Left kidney (tissue), 2 donors: ENCODE results near the gene HIVEP3. TPM values are rescaled to one million over a fixed set of nuclear protein-coding genes. Genes with fewer than 3 reads are reported as not detected.
"Not testable (repeated sequence)": the region's sequence is repeated elsewhere in the genome, so short reads cannot be mapped to it uniquely, and the experiment has no call there.

Experiments
- DNase-seq: peaks from one replicate; pipeline ENCODE4 v3.0.0-alpha.2; 2013
- polyA plus RNA-seq: library from polyadenylated mRNA; unstranded; fragments of 120-200 nt; gene quantifications from one replicate; pipeline ENCODE4 v1.2.1, GENCODE V29; 2013; ENCODE audit not compliant: insufficient read length

HIVEP3 gene
- polyA plus RNA-seq, 1 donor: 4.0 TPM

DNA sequence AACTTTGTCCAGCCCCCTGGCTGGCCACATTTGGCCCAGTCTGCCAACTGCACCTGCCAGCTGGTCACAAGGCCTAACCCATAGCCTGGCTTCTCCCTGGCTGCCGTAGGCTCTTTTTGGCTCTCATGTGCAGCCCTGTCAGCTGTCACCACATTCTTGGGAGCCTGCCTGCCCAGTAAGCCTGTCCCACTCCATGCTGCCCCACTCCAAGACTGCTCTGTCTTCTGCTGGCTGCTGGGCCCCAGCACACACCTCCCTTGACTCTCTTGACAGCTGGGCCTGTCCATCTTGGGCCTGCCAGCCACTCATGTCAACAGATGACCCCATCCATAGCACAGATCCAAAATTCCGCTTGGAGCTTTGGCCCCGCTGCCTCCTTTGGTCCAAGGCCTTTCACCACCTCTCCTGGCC, 360.0 kb downstream of the HIVEP3 start:
- DNase-seq: no peak

DNA sequence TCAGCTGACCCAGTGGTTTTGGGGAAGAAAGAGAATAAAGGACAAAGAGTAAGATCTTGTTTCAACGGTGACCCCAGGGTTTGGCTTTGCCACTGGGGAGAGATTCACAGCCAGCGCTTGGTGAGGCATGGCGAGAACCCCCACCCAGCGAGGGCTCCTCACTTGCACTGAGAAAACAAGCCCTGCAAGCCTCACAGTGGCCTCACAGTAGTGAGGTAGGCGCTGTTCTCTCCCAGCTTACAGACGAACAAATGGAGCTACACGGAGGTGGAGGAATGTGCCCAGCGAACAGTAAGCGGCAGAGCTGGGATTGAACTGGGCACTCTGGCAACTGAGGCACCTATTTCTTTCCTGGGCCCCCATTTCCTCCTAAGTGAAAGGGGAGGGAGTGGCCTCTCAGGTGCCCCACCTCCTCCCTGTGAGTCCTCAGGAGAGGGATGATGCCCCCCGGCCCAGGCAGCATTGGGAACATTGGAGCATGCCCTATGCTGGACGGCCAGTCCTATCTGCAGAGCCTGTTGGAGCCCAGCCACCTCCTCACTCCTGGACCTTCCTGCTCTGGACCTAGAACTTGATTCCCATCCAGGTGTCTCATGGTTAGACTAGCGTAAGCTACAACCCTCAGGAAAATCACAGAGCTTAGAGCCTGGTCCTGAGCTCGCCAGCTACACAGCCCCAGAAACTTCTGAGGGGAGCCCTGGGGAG, 360.8 kb downstream of the HIVEP3 start:
- DNase-seq: no peak

GRCh38 chr1:41554746-41555145, 364.0 kb downstream of the HIVEP3 start:
- DNase-seq: not testable (repeated sequence)

GRCh38 chr1:41547781-41548560, 370.8 kb downstream of the HIVEP3 start:
- no peak for DNase-seq

GRCh38 chr1:41547336-41547735, 371.4 kb downstream of the HIVEP3 start:
- no peak for DNase-seq

DNA sequence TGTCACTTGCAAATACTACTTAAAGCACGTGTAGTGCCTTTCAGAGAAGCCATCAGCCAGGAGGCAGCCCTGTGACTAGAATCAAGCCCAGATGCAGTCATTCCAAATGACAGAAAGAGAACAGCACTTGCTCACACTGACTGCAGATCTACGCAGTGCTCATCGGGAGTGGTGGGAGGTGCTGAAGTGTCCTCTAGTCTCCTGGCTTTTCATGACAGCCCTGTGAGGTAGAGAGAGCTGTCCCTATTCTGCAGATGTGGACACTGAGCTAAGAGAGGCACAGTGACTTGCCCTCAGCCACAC, 371.9 kb downstream of the HIVEP3 start:
- DNase-seq: no peak

GRCh38 chr1:41545996-41546832, 372.5 kb downstream of the HIVEP3 start:
- DNase-seq: no peak

DNA sequence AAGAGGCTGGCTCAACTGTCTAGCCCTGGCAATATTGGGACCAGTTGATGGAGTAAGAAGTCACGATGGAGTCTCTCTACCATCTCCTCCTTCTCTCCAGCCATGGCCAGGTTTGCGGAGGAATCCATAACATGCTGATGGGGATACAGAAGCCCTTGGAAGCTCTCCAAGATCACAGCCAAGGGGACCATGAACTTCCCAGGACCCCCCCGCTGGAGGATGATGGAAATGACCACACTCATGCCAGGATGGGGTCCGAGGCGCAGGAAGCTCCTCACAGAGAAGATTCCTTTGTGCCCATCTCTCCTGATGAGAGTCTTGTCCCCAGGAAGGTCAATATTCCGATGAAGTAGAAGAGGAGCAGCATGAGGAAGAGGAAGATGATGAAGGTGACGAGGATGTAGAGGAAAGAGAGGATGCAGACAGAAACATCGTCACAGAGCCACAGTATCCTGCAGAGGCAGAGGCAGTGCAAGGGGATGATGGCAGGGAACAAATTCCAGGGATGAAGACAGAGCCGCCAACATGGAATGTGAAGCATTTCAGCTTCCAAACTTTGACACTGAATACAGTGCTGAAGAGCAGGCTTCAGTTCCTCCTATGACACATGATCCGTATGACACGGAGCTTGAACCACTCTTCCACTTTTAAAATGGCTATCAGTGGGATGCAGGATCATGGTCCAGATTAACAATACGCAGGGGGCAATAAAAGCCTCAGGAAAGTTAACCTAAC, 376.4 kb downstream of the HIVEP3 start:
- DNase-seq: no peak

- no peak for DNase-seq
These were observed 377.1 kb downstream of the HIVEP3 start for GRCh38 chr1:41541592-41541952.

GRCh38 chr1:41540886-41541591, 377.7 kb downstream of the HIVEP3 start:
- no peak for DNase-seq

GRCh38 chr1:41539999-41540398, 378.7 kb downstream of the HIVEP3 start:
- no peak for DNase-seq

DNA sequence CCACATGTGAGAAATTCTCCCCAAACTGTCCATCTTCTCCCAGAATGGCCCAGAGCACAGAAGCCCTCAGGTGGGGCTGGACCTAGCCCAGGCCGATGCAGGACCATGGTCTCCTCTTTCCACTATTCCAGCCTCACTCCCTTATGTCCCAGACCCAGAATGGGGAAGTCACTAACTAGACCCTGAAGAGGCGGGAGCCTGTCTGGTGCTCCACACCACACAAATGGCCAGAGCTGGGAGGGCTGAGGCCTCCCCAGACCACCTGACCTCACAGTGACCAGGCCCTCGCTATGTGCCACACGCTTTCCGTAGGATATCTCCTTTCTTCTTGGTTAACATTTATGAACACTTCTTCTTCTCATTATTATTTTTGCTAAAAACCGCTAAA, 379.3 kb downstream of the HIVEP3 start:
- no peak for DNase-seq

GRCh38 chr1:41538741-41539417, 379.8 kb downstream of the HIVEP3 start:
- no peak for DNase-seq

- peak; percentile 68 for DNase-seq
These were observed 380.9 kb downstream of the HIVEP3 start for GRCh38 chr1:41537788-41538351.

GRCh38 chr1:41537251-41537650, 381.5 kb downstream of the HIVEP3 start:
- no peak for DNase-seq

- DNase-seq: no peak
These were observed 382.3 kb downstream of the HIVEP3 start for GRCh38 chr1:41536361-41536802.

GRCh38 chr1:41535716-41536115, 383.0 kb downstream of the HIVEP3 start:
- no peak for DNase-seq

DNA sequence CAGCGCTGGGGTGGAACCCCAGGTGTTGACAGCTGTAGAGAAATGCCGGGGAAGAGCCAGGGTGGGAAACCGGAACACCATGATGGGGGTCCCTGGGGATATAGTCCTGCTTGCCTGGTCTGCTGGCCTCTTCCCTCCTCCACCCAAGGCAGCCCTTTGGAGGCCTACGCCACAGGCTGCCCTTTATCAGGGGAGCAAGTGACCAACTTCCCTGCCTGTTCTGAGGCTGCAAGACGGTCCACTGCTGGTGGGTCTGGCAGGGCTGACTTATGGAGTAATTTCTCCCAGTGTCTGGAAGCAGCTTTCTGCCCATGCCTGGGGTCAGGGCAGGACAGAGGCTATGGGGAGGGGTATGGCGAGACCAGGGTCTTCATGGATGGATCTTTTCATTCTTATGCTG, 383.4 kb downstream of the HIVEP3 start:
- no peak for DNase-seq

- DNase-seq: no peak
These were observed 384.3 kb downstream of the HIVEP3 start for GRCh38 chr1:41534181-41535076.

DNA sequence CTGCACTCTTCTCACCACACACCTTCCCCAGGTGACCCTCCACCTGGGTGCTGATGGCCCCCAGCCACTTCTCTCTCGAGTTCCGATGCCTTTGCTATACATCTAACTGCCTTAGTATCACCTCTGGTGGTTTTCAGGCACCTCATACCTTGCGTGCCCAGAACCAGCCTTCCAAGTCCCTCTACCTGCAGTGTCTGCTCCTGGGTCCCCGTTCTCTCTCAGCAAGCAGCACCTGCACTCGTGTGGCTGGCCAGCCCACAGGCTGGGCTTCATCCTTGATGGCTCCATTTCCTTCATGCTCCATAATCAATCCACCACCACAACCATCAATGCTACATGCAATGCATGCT, 385.0 kb downstream of the HIVEP3 start:
- DNase-seq: no peak
